HG03571 (cell line): ENCODE data around the gene FTSJ1.

Experiments
- ATAC-seq: cut with Tn5 transposase; IDR thresholded peaks from one replicate; pipeline ENCODE4 v1.9.1; 2021; ENCODE audit not compliant: unreplicated experiment

Gene FTSJ1

DNA sequence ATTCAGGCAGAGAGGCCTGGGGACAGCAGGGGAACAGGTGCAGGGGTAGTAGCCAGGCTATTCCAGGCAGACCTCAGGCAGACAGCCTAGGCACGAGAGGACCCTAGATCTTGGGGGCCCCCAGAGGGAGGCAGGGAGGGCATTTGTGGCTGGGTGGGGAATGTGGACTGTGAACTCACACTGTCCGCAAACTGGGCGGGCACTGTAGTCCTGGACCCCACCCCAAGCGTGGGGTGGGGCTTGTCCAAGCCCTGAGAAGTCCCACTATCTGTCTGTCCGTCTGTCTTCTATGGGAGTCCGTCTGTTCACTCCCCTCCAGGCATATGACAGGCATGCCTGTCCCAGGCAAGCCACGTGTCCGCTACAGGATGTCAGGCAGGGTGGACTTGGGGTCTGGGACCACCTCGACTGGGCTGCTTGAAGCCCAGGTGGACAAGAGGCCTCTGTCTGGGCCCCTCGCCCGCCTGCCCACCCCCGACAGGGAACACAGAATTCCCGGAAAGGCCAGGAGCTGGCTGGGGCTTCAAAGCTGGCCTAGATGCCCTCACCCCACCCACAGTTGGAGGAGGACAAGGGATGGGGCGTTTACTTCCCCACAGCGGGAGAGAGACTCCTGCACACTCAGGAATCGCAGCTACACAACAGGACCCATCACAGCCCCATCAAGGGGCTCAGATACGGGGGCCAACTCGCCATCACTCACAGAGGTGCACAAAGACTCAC, 5.7 kb upstream of the FTSJ1 start, which contains the start of gene SLC38A5:
Gene SLC38A5 (minus strand): TSS at position 151 of the 723 bp plus-strand sequence. CDS start 2,336 bp downstream, outside the sequence.
- no peak for ATAC-seq

DNA sequence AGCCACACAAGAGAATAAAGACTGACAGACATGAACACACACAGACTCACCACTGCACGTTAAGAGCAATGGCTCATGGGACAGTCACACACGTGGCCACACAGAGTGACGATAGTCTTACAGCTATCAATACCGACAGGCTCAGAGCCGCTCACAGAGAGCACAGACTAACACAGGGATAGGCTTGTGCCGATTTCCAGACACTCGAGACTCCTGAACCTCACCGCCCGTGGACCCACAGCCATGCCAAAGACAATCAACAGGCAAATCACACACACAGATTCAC, 5.2 kb upstream of the FTSJ1 start:
- no peak for ATAC-seq

DNA sequence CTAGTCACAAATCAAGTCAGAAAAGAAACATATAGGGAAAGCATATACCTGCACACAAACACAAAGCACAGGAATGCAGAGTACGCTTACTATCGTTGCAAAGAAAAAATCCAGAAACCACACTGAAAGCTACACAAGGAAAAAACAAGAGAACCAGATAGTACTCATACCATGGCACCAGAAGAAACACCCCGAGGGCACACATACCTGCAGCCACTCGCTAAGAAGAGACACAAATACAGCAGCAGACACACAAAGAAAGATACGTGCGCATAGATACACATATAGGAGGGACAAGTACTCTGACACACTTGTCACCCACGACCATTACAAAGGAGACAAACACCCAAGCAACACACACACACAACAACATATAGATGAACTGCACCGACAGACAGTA, 4.5 kb upstream of the FTSJ1 start:
- ATAC-seq: no peak

DNA sequence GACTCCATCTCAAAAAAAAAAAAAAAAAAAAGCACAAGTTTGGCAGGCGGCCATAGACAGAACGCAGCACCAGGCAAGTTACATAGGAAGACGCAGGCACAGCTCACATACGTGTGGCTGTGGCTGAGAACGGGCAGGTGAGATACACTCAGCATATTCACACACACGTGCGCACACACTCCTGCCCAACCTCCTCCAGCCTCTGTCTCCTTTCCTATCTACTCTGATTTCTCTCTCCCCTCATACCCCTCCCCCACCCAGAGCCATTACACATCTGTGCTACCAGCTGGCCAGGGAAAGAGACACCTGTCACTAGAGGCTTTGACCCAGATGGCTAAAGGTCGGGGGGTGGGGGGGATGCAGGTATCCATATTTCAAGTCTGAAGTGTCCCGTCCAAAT, 3.8 kb upstream of the FTSJ1 start:
- ATAC-seq: no peak

DNA sequence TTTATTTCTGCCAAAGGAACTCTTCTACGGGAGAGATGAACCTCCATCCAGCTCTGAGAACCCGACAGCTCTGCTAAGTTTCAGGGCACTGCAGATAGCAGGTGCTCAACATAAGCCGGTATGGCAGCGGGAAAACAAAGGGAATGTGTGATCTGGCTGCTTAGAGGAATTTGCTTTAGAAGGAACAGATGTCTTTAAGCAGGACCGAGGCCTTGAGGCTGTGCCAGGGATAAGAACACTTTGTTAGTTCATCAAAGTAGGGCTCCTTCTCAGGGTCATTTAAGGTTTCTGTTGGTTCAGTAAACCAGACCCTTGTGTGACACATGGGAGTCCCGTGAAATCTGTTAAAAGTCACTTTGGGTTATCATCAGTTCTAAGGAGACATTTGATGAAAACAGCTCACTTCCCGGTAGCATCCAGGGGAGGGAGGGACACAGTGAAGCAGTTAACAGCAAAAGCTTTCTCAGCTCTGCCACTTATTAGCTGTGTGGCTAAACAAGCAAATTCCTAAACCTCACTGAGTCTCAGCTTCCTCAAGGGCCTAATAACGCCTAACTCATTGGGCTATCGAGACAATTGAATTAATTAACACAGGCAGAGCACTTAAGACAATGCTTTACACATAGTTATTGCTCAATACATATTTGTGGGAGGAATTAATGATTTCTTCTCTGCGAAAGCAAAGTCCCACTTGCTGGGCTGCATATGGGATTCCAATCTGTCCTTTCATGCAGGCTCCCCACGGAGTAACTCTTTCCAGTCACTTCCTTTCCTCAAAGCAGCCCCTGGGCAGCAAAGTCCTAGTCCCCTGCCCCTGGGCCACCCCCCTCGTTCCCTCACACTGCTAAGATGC, 2.9 kb upstream of the FTSJ1 start:
- no peak for ATAC-seq

DNA sequence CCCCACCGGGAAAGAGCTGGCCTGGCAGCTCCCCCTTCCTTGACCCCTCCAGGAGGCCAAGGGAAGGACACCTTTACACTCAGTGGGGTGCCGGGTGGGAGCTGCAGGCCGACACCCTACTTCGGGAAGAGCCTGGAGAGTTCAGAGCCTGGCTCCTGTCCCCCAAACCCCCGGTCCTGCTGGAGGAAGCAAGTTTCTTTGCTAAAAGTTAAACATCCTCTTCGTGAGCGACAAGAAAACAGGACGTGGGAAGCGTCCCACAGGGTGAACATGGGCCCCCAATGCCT, 2.4 kb upstream of the FTSJ1 start:
- no peak for ATAC-seq

DNA sequence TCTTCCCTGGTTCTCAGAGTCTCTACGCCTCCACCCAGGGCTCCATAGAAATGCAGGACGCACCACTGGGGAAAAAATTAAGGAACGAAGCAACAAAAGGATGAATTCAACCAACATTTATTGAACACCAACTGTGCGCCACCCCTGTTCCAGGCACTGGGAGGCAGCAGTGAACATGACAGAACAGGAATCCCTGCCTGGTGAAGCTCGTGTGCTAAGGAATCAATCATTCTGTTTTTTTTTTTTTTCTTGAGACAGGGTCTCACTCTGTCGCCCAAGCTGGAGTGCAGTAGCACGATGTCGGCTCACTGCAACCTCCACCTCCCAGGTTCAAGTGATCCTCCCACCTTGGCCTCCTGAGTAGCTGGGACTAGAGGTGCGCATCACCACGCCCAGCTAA, 1.9 kb upstream of the FTSJ1 start:
- no peak for ATAC-seq

DNA sequence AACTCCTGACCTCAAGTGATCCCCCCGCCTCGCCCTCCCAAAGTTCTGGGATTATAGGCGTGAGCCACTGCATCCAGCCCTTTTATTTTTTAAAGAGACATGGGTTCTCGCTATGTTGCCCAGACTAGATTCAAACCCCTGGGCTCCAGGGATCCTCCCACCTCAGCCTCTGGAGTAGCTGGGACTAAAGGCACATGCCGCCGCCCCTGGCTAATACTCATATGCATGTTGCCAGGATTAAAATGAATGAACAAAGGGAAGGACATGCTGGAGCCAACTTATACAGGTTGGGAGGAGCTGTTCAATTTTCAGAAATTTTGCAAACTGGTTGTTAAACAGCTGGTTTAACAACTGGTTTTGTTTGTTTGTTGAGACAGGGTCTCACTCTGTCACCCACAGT, 1.4 kb upstream of the FTSJ1 start:
- ATAC-seq: no peak

DNA sequence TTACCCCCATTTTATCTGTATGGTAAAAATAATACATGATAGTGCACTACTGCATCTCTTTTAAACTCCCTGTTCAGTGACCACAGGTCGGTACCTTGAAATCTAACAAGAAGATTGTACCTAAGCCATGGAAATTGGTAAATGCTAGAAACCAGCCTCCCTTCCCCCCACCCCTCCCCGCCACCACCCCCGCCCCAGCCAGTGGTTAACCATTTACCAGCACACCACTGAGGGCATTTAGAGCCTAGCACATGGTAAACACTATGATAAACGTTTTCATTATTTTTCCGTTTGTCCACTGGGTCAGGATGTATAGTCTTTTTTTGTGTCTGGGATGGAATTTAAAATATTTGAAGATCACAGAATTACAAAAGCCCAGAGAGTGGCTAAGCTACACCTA, 703 bp upstream of the FTSJ1 start:
- no peak for ATAC-seq

DNA sequence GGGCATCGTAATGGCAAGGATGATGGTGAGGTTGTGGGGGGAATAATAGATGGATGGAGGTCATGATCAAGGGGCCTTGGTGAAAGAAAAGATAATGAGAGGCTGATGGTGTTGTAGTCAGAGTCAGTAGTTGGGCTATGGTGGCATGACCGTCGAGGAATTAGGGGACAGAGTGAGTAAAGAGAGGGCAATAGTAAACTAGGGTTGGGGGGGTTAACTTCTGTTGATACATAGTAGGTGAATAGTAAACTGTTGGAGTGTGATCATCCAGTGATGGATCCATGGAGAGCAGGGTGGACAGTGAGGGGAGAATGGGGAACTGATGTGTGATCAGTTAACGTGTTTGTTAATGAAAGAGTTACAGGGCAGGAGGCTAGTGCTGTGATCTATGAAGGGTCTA, 920 bp downstream of the FTSJ1 start:
- ATAC-seq: no peak

DNA sequence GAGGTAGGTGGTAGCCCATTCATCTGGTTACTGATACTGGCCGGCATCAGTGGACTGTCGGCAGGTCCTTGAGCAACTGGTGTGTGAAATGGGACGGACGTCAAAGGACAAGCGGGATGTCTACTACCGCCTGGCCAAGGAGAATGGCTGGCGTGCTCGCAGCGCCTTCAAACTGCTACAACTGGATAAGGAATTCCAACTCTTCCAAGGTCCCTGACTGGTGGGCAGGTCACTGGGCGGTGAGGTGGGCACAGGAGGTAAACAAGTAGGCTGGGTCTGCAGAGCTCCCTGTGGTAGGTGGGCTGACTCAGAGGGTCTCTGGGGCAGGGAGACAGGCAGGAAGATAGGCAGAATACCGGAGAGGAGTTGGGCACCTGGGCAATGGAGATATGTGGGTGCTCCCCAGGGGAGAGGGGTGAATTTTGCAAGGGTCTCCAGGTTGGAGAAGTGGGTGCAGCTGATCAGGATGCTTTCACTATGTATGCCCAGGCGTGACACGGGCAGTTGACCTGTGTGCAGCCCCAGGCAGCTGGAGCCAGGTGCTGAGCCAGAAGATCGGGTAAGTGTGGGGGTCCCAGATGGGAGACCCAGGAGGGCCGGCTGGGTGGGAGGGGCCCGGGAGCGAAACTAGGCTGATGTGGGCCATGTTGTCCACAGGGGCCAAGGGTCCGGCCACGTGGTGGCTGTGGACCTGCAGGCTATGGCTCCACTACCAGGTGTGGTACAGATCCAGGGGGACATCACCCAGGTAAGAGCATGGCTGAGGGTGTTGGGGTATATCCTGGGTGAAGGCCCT, 2.2 kb downstream of the FTSJ1 start:
- ATAC-seq: no peak

DNA sequence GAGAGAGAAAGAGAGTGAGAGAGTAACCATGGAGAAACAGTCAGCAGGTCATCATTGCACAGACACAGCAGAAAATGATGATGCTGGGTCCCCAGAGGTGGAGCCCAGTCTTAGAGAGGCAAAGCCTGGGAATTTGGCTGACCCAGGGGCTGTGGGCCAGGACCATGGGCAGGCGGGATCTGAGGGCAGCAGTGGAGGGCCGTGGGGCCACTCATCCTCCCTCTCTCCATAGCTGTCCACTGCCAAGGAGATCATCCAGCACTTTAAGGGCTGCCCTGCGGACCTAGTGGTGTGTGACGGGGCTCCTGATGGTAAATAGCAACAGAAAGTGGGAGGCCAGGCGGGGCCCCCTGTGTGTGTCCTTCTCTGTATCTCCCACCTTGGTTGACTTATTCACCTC, 2.8 kb downstream of the FTSJ1 start:
- ATAC-seq: no peak

DNA sequence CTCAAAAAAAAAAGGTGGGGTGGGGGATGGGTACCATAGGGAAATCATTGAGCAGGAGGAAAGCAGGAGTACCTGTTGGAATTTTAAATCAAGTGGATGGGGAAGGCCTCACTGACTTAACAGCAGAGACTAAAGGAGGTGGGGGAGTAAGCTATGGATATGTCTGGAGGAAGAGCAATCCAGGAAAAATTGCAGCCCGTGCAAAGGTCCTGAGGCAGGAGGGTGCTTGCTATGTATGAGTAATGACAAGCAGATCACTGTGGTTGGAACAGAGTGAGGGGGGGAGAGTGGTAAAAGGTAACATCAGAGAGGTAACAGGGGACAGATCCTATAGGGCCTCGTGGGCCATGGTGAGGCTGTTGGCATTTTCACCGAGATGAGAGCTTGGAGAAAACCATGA, 4.1 kb downstream of the FTSJ1 start:
- ATAC-seq: no peak

DNA sequence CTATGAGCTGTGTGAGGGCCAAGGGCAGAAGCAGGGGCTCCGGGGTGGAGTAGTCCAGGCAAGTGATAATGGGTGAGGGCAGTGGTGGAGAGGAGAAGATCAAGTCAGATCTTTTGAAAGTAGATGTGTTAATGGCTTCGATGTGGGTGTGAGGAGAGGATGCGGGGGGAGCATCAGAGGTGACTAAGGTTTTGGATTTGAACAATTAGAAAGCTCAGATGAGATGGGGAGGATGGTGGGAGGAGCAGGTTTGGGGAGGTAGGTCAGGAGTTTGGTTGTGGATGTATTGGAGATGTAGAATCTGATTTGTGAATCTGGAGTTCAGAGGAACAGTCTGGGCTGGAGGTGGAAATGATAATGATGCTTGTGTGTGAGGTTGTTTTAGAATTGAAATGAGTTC, 4.6 kb downstream of the FTSJ1 start:
- ATAC-seq: no peak

DNA sequence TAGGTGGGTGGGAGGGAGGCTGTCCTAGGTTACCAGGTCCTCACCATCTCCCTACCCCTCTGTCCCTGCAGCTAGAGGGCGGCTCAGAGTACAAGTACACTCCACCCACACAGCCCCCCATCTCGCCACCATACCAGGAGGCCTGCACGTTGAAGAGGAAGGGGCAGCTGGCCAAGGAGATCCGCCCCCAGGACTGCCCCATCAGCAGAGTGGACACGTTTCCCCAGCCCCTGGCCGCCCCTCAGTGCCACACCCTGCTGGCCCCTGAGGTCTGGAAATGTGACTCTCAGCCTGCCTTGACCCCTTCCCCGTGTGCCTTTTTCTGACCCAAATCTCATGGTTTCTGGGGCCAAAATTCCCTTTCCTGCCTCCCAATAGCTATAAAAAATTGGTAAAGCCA, 6.5 kb downstream of the FTSJ1 start:
- no peak for ATAC-seq

DNA sequence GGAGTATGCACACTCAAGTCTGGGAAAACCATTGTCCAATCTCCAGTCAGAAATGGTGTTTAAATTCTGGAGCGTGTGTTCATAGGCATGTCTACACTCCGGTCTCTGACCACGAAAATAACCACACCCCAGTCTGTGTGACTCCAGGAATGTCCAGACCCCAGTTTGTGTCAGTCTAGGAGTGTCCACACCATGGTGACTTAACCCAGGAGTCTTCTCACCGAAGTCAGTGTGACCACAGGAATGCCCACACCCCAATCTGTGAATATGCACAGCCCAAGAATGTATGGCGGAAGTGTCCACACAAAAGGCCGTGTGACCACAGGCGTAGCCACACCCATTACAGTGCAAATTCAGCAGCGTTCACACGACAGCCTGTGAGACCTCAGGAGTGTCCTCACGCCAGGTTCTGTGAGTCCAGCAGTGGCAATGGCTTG, 11.4 kb downstream of the FTSJ1 start:
- ATAC-seq: no peak

DNA sequence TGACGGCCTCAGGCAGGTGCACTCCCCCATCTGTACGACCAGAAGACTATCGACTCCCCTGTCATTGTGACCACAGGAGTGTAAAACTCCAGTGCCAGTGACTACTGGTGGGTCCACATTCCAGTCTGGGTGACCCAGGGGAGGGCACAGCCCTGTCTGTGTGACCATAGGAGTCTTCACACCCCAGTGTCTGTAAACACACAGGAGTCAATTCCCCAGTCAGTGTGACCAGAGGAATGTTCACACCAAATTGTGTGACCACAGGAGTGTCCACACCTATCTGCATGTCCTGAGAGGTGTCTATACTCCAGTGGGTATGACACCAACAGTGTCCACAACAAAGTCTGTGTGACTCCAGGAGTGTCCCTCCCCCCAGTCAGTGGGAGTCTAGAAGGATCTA, 12.0 kb downstream of the FTSJ1 start:
- no peak for ATAC-seq

DNA sequence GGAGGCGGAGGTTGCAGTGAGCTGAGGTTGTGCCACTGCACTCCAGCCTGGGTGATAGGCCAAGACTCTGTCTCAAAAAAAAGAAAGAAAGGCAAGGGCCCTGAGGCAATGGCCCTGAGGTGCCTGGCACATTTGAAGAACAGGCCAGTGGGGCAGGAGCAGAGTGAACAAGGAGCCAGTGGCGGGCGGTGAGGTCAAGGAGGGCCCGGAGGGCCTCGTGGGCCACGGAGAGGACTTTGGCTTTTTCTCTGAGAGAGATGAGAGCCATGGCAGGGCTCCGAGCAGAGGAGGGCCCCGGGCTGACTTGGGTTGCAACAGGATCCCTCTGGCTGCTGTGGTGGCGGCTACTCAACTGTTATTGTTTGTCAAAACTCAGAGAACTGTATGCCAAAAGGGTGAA, 13.3 kb downstream of the FTSJ1 start:
- no peak for ATAC-seq

DNA sequence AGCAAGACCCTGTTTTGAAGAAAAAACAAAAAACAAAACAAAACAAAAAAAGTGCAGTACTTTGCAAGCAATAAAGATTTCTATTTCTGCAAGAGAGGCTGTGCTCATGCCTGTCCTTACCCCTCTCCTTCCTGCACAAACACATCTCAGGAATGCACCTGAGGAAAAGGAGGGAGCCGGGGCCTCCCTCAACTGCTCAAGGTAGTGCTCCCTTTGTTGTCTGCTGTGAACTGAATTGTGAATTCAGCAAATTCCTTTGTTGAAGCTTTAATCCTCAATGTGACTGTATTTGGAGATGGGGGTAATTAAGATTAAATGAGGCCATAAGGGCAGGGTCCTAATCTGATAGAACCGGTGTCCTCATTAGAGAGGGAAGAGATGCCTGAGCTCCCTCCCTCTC, 13.9 kb downstream of the FTSJ1 start:
- no peak for ATAC-seq

DNA sequence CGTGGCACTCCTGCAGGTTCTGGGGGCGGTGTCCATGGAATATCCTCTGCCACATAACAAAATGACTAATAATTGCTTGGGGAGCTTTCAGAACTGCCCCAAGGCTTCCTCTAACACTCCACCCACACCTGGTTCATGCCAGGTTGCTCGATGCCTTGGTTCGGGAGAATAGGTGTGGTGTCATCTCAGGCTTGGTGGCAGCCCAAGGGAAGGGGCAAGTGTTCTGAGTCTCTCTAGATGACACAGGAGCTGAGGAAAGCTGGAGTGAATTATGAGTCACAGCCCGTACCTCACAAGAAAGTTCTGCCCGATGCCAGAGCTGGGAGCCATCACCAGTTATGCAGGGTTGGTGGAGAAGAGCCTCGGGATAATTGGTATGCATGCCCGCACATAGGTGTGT, 14.7 kb downstream of the FTSJ1 start:
- no peak for ATAC-seq

DNA sequence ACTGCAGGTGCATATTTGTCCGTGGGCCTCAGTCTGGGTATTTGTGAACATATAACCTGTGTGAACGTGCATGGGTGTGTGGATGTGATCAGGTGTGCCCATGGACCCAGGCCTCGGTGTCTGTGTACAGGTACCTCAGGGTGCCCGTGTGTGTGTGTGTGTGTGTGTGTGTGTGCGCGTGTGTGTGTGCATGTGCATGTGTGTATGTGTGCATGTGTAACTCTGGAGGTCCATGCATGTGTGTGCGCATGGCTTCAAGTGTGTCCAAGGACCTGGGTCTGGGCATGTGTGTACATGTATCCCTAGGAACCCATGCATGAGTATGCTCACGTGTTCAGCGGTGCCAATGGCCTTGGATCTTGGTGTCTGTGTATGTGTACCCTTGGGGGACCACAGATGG, 15.8 kb downstream of the FTSJ1 start:
- ATAC-seq: no peak

DNA sequence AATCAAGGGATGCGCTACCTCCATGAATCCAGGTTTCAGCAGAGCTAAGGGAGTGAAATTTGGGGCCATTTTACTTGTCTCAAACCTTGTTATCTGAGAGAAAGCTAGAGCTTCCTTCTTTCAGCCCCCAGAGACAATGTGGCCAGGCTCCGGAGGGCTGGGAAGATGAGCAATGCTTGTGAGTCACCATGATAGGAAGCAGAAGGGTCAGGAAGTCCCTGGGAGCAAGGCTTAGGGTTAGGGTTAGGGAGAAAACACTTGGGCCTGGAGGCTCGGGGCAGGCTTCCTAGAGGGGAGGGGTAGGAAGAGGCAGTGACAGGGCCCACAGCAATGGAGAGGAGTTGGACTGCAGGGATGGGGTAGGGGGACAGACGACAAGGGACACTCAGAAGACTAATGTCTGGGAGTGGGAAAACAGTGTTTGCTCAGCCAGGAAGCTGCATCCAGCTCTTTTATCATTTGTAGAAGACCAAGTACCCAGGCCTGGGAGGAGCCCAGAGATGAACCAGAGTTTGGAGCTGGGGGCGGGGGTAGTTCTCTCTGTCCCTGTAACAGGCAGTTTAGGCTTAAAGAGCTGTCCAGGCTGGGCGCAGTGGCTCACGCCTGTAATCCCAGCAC, 16.4 kb downstream of the FTSJ1 start:
- no peak for ATAC-seq
